SK-N-SH (cell line): Measurements from ENCODE around the gene SLC24A3. TPM values are rescaled to one million over a fixed set of nuclear protein-coding genes. Genes with fewer than 3 reads are reported as not detected.

Source experiments
- CTCF ChIA-PET: fragments of 300-600, 350-600 bp; formaldehyde crosslinking; extraction: SDS; loops from one replicate; lab custom pipeline; 2021; lab: Yijun Ruan, JAX
- POLR2A ChIA-PET: fragments of 350-600 bp; sonication (Branson Sonifier 250); formaldehyde crosslinking; extraction: SDS; loops from one replicate; lab custom pipeline; 2020; ENCODE audit warnings: antibody characterized with exemption, inconsistent platforms; lab: Yijun Ruan, JAX
- DNase-seq: peaks from one replicate; pipeline ENCODE4 v3.0.0; 2012
- H2AFZ ChIP-seq: fragments of 200-600 bp; sonication (generic); 2 replicates; pipeline ENCODE4 v1.8.1; 2016; ENCODE audit warnings: antibody characterized with exemption, mild to moderate bottlenecking, low read depth
- H3F3A ChIP-seq: fragments of 200-600 bp; sonication (generic); replicated peaks from 2 replicates; pipeline ENCODE3; 2016; ENCODE audit warnings: antibody characterized with exemption, mild to moderate bottlenecking; ENCODE audit not compliant: insufficient read depth
- H3K27ac ChIP-seq, 2 experiments: fragments of 200-500 bp in 1 of 2; fragments of 200-600 bp in 1 of 2; sonication (Bioruptor generic) in 1 of 2; sonication (generic), shearing (Covaris generic) in 1 of 2; 2 replicates each; pipeline versions ENCODE4 v1.5.1 to v1.6.1; 2014 to 2016; ENCODE audit warnings: low read depth in 2 of 2, inconsistent platforms in 1 of 2, low read length in 1 of 2, mild to moderate bottlenecking in 1 of 2, mixed read lengths in 1 of 2
- H3K27me3 ChIP-seq: fragments of 200-600 bp; sonication (generic), shearing (Covaris generic); 2 replicates; pipeline ENCODE4 v1.6.1; 2016; ENCODE audit warnings: mixed run types; ENCODE audit not compliant: insufficient read depth
- H3K36me3 ChIP-seq, 2 experiments: fragments of 200-500 bp in 1 of 2; fragments of 200-600 bp in 1 of 2; sonication (Bioruptor generic) in 1 of 2; sonication (generic) in 1 of 2; replicated peaks in 1 of 2; 2 replicates each; pipeline versions ENCODE3 to v1.5.1; 2014 to 2016; ENCODE audit warnings: low read length in 1 of 2, mild to moderate bottlenecking in 1 of 2; ENCODE audit not compliant: insufficient read depth in 2 of 2, control insufficient read depth in 1 of 2
- H3K4me1 ChIP-seq, 2 experiments: fragments of 200-500 bp in 1 of 2; fragments of 200-600 bp in 1 of 2; sonication (Bioruptor generic) in 1 of 2; sonication (generic), shearing (Covaris generic) in 1 of 2; 2 replicates each; pipeline versions ENCODE4 v1.5.1 to v1.6.1; 2014 to 2016; ENCODE audit warnings: low read depth in 1 of 2, low read length in 1 of 2, mixed run types in 1 of 2; ENCODE audit not compliant: insufficient read depth in 2 of 2, control insufficient read depth in 1 of 2
- H3K4me2 ChIP-seq: fragments of 200-600 bp; sonication (generic), shearing (Covaris generic); 2 replicates; pipeline ENCODE4 v1.6.1; 2017; ENCODE audit warnings: mixed run types
- H3K4me3 ChIP-seq, 2 experiments: fragments of 200-500 bp in 1 of 2; fragments of 200-600 bp in 1 of 2; sonication (Bioruptor generic) in 1 of 2; sonication (generic), shearing (Covaris generic) in 1 of 2; 2 replicates each; pipeline versions ENCODE4 v1.5.1 to v1.8.1; 2014 to 2016; ENCODE audit warnings: low read depth in 2 of 2, inconsistent platforms in 1 of 2, low read length in 1 of 2, mild to moderate bottlenecking in 1 of 2, mixed read lengths in 1 of 2, moderate library complexity in 1 of 2
- H3K79me2 ChIP-seq: fragments of 200-600 bp; sonication (generic); 2 replicates; pipeline ENCODE4 v1.8.1; 2017; ENCODE audit warnings: mild to moderate bottlenecking; ENCODE audit not compliant: insufficient read depth
- H3K9ac ChIP-seq: fragments of 200-600 bp; sonication (generic); 2 replicates; pipeline ENCODE4 v1.6.1; 2017; ENCODE audit warnings: mixed run types
- H3K9me2 ChIP-seq: fragments of 200-600 bp; sonication (generic); 2 replicates; pipeline ENCODE4 v1.6.1; 2017; ENCODE audit warnings: mixed run types
- H3K9me3 ChIP-seq: fragments of 200-600 bp; sonication (generic); 2 replicates; pipeline ENCODE4 v1.6.1; 2017; ENCODE audit warnings: mixed run types, mild to moderate bottlenecking, moderate library complexity
- H4K20me1 ChIP-seq: fragments of 200-600 bp; sonication (generic); 2 replicates; pipeline ENCODE4 v1.6.1; 2017; ENCODE audit warnings: mild to moderate bottlenecking, mixed run types; ENCODE audit not compliant: insufficient read depth
- CHD2 ChIP-seq: fragments of 150-350 bp; IDR thresholded peaks from 2 replicates; pipeline ENCODE4 v1.6.1; 2018; ENCODE audit warnings: low read length; ENCODE audit not compliant: partially characterized antibody
- ELF1 ChIP-seq: IDR thresholded peaks from 2 replicates; pipeline ENCODE4 v1.4.0; 2012
- FOSL2 ChIP-seq: IDR thresholded peaks from 2 replicates; pipeline ENCODE4 v1.4.0; 2012; ENCODE audit warnings: low read depth, mild to moderate bottlenecking, moderate library complexity, borderline replicate concordance
- FOXJ3 ChIP-seq: sonication (generic); formaldehyde crosslinking; IDR thresholded peaks from 2 replicates; pipeline ENCODE4 v1.5.1; 2020; ENCODE audit warnings: mild to moderate bottlenecking, missing genetic modification reagents
- GATA2 ChIP-seq: sonication (generic); formaldehyde crosslinking; IDR thresholded peaks from 2 replicates; pipeline ENCODE4 v1.5.0; 2020; ENCODE audit warnings: mild to moderate bottlenecking, missing genetic modification reagents
- MEF2A ChIP-seq: IDR thresholded peaks from 2 replicates; pipeline ENCODE4 v1.4.0; 2012; ENCODE audit warnings: low read depth, borderline replicate concordance
- MXI1 ChIP-seq: IDR thresholded peaks from 2 replicates; pipeline ENCODE4 v1.6.1; 2012; ENCODE audit warnings: mild to moderate bottlenecking, low read depth, low read length, improper control_type of control experiment
- NRF1 ChIP-seq: IDR thresholded peaks from 2 replicates; pipeline ENCODE4 v1.6.1; 2012; ENCODE audit warnings: low read depth, mild to moderate bottlenecking, low read length
- POLR2AphosphoS5 ChIP-seq: IDR thresholded peaks from 2 replicates; pipeline ENCODE4 v1.6.1; 2012; ENCODE audit warnings: low read depth, low read length
- RAD21 ChIP-seq: IDR thresholded peaks from 2 replicates; pipeline ENCODE4 v1.6.1; 2012; ENCODE audit warnings: mild to moderate bottlenecking, low read length
- SIN3A ChIP-seq: IDR thresholded peaks from 2 replicates; pipeline ENCODE4 v1.6.1; 2012; ENCODE audit warnings: low read depth, mild to moderate bottlenecking, low read length, moderate library complexity, borderline replicate concordance
- SMC3 ChIP-seq: IDR thresholded peaks from 2 replicates; pipeline ENCODE4 v1.6.1; 2012; ENCODE audit warnings: low read depth, low read length, improper control_type of control experiment
- TAF1 ChIP-seq: IDR thresholded peaks from 2 replicates; pipeline ENCODE4 v1.6.1; 2012; ENCODE audit warnings: low read depth, mild to moderate bottlenecking, low read length, moderate library complexity, borderline replicate concordance
- TCF12 ChIP-seq: IDR thresholded peaks from 2 replicates; pipeline ENCODE4 v1.4.0; 2012
- WGBS: methylation state at CpG from one replicate; pipeline ENCODE4 v1.1.6; 2017; ENCODE audit warnings: low lambda C conversion rate; 5-methylcytosine and 5-hydroxymethylcytosine counted together
- polyA plus RNA-seq, 3 experiments: library from polyadenylated mRNA; depleted of rRNA; stranded (reverse); fragments of >200 nt; gene quantifications; 2 replicates each; pipeline ENCODE4 v1.2.3, GENCODE V29; 2012
- TF ChIP-seq, protein P1 (sequence below): IDR thresholded peaks from 2 replicates; pipeline ENCODE4 v1.4.0; 2012; ENCODE audit warnings: low read depth, borderline replicate concordance
- TF ChIP-seq, protein P2 (sequence below): fragments of 150-350 bp; IDR thresholded peaks from 2 replicates; pipeline ENCODE4 v1.6.1; 2016; ENCODE audit warnings: mild to moderate bottlenecking, low read depth, low read length
- TF ChIP-seq, protein P3 (sequence below): fragments of 200-600 bp; sonication (generic); IDR thresholded peaks from 2 replicates; pipeline ENCODE4 v1.6.1; 2017; ENCODE audit warnings: antibody characterized with exemption, mild to moderate bottlenecking, moderate library complexity
- TF ChIP-seq, protein P4 (sequence below): IDR thresholded peaks from 2 replicates; pipeline ENCODE4 v1.6.1; 2012; ENCODE audit warnings: mild to moderate bottlenecking, low read depth, low read length, moderate library complexity
- TF ChIP-seq, protein P5 (sequence below): IDR thresholded peaks from 2 replicates; pipeline ENCODE4; 2012

The SLC24A3 gene
- polyA plus RNA-seq, 1 of the 3 experiments (the other 2 are of a cell fraction) = not detected

DNA sequence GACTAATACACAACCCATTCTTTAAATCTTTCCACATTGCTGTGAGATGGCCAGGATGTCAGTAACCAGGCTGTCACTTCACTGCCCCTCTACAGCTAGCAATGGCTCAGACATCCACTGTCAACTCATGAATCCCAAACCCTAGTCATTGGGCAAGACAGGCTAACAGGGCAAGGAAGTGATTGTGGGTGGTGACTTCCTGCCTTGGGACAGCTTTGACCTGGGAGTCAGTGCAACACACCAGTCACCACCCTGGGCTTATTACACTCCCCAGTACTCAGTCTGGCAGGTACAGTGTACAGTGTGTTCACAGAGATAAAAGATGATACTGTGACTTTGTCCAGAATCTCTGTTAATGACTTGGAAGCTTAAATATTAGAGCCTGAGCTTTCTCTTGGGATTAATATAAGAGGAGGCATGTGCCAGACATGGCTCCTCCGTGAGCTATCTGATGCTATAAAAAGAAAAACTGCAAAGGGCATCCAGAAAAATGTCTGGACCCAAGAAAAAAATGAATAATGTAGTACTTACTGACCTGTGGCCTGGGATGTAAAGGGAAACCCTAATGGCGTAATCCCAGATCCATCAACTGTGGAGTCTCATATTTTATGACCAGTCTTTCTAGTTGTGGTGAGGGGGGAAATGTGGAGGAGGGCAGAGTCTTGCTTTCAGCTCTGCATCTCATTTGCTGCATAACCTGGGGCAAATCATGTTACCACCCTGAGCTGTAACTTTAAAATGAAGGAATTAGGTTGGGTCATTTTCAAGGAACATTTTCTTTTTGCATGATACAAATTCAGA is 244.4 kb downstream of the SLC24A3 start:
- ChIA-PET CTCF (no interaction called here), POLR2A (no interaction called here)
- DNase-seq = no peak
- 0% methylated on average over 2 of the region's 2 CpGs for WGBS
- no peak overlapping the region for H3K4me3 ChIP-seq
- H3K27me3 ChIP-seq = peaks cover 4% of the 10 kb centered on the region; the same call in 1 of the 2 replicates
- H3F3A ChIP-seq = no peaks in the 10 kb centered on the region
- no peaks in the 10 kb centered on the region for H3K4me1 ChIP-seq
- H3K36me3 ChIP-seq = no peaks in the 10 kb centered on the region
- H3K4me2 ChIP-seq = no peak overlapping the region
- H2AFZ ChIP-seq = no peak overlapping the region
- no peaks in the 10 kb centered on the region for H3K79me2 ChIP-seq
- H3K9me2 ChIP-seq = no peaks in the 10 kb centered on the region
- no peak for TF ChIP-seq SIN3A
- TF ChIP-seq NRF1 = no peak
- no peak for TF ChIP-seq SMC3
- TF ChIP-seq MEF2A = no peak
- TF ChIP-seq ELF1 = no peak
- no peak for TF ChIP-seq GATA2 (CRISPR knock-in tag)
- TF ChIP-seq POLR2AphosphoS5 = no peak
- no peak for TF ChIP-seq RAD21
- TF ChIP-seq TAF1 = no peak
- no peak for TF ChIP-seq MXI1
- TF ChIP-seq, protein P1, sequence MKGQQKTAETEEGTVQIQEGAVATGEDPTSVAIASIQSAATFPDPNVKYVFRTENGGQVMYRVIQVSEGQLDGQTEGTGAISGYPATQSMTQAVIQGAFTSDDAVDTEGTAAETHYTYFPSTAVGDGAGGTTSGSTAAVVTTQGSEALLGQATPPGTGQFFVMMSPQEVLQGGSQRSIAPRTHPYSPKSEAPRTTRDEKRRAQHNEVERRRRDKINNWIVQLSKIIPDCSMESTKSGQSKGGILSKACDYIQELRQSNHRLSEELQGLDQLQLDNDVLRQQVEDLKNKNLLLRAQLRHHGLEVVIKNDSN = no peak
- TF ChIP-seq, protein P2, sequence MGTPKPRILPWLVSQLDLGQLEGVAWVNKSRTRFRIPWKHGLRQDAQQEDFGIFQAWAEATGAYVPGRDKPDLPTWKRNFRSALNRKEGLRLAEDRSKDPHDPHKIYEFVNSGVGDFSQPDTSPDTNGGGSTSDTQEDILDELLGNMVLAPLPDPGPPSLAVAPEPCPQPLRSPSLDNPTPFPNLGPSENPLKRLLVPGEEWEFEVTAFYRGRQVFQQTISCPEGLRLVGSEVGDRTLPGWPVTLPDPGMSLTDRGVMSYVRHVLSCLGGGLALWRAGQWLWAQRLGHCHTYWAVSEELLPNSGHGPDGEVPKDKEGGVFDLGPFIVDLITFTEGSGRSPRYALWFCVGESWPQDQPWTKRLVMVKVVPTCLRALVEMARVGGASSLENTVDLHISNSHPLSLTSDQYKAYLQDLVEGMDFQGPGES = no peak
- TF ChIP-seq FOSL2 = no peak
- no peak for TF ChIP-seq TCF12
- no peak for TF ChIP-seq CHD2
- TF ChIP-seq, protein P3, sequence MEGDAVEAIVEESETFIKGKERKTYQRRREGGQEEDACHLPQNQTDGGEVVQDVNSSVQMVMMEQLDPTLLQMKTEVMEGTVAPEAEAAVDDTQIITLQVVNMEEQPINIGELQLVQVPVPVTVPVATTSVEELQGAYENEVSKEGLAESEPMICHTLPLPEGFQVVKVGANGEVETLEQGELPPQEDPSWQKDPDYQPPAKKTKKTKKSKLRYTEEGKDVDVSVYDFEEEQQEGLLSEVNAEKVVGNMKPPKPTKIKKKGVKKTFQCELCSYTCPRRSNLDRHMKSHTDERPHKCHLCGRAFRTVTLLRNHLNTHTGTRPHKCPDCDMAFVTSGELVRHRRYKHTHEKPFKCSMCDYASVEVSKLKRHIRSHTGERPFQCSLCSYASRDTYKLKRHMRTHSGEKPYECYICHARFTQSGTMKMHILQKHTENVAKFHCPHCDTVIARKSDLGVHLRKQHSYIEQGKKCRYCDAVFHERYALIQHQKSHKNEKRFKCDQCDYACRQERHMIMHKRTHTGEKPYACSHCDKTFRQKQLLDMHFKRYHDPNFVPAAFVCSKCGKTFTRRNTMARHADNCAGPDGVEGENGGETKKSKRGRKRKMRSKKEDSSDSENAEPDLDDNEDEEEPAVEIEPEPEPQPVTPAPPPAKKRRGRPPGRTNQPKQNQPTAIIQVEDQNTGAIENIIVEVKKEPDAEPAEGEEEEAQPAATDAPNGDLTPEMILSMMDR = no peak
- TF ChIP-seq, protein P4, sequence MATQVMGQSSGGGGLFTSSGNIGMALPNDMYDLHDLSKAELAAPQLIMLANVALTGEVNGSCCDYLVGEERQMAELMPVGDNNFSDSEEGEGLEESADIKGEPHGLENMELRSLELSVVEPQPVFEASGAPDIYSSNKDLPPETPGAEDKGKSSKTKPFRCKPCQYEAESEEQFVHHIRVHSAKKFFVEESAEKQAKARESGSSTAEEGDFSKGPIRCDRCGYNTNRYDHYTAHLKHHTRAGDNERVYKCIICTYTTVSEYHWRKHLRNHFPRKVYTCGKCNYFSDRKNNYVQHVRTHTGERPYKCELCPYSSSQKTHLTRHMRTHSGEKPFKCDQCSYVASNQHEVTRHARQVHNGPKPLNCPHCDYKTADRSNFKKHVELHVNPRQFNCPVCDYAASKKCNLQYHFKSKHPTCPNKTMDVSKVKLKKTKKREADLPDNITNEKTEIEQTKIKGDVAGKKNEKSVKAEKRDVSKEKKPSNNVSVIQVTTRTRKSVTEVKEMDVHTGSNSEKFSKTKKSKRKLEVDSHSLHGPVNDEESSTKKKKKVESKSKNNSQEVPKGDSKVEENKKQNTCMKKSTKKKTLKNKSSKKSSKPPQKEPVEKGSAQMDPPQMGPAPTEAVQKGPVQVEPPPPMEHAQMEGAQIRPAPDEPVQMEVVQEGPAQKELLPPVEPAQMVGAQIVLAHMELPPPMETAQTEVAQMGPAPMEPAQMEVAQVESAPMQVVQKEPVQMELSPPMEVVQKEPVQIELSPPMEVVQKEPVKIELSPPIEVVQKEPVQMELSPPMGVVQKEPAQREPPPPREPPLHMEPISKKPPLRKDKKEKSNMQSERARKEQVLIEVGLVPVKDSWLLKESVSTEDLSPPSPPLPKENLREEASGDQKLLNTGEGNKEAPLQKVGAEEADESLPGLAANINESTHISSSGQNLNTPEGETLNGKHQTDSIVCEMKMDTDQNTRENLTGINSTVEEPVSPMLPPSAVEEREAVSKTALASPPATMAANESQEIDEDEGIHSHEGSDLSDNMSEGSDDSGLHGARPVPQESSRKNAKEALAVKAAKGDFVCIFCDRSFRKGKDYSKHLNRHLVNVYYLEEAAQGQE = no peak
- TF ChIP-seq, protein P5, sequence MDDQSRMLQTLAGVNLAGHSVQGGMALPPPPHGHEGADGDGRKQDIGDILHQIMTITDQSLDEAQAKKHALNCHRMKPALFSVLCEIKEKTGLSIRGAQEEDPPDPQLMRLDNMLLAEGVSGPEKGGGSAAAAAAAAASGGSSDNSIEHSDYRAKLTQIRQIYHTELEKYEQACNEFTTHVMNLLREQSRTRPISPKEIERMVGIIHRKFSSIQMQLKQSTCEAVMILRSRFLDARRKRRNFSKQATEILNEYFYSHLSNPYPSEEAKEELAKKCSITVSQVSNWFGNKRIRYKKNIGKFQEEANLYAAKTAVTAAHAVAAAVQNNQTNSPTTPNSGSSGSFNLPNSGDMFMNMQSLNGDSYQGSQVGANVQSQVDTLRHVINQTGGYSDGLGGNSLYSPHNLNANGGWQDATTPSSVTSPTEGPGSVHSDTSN = no peak
- no peak for TF ChIP-seq FOXJ3 (CRISPR knock-in tag)
- no peak overlapping the region for H3K9ac ChIP-seq
- H4K20me1 ChIP-seq = no peaks in the 10 kb centered on the region
- H3K9me3 ChIP-seq = no peaks in the 10 kb centered on the region
- H3K27ac ChIP-seq = no peak overlapping the region
